DOHH2 (cell line): Measurements from ENCODE around the gene GLIPR2.

ENCODE experiments used
- H3F3A ChIP-seq: fragments of 200-600 bp; sonication (generic), shearing (Covaris generic); 2 replicates; pipeline ENCODE4 v1.6.0; 2016; ENCODE audit warnings: antibody characterized with exemption, mild to moderate bottlenecking; ENCODE audit not compliant: control insufficient read depth, insufficient read depth
- H3K27ac ChIP-seq: fragments of 200-600 bp; sonication (generic); 2 replicates; pipeline ENCODE4 v1.5.1; 2014; ENCODE audit warnings: low read depth, mild to moderate bottlenecking, low read length, moderate library complexity
- H3K27me3 ChIP-seq: fragments of 200-600 bp; sonication (generic); 2 replicates; pipeline ENCODE4 v1.6.1; 2014; ENCODE audit warnings: mild to moderate bottlenecking, low read length, mixed read lengths; ENCODE audit not compliant: control insufficient read depth
- H3K36me3 ChIP-seq: fragments of 200-600 bp; sonication (generic); 2 replicates; pipeline ENCODE4 v1.6.1; 2014; ENCODE audit warnings: mild to moderate bottlenecking, low read length, moderate library complexity, mixed read lengths; ENCODE audit not compliant: control insufficient read depth
- H3K4me1 ChIP-seq: fragments of 200-600 bp; sonication (generic); 2 replicates; pipeline ENCODE4 v1.6.1; 2014; ENCODE audit warnings: mild to moderate bottlenecking, low read length, mixed read lengths; ENCODE audit not compliant: control insufficient read depth
- H3K4me2 ChIP-seq: fragments of 200-600 bp; sonication (generic); 2 replicates; pipeline ENCODE4 v1.6.0; 2014; ENCODE audit warnings: mild to moderate bottlenecking, low read length, moderate library complexity
- H3K4me3 ChIP-seq: fragments of 200-600 bp; sonication (generic); 2 replicates; pipeline ENCODE4 v1.5.1; 2014; ENCODE audit warnings: mild to moderate bottlenecking, low read length, mixed read lengths
- H3K79me2 ChIP-seq: fragments of 200-600 bp; sonication (generic); 2 replicates; pipeline ENCODE4 v1.6.1; 2014; ENCODE audit warnings: mild to moderate bottlenecking, low read length, mixed read lengths; ENCODE audit not compliant: control insufficient read depth
- H3K9me2 ChIP-seq: fragments of 200-600 bp; sonication (generic); replicated peaks from 2 replicates; pipeline ENCODE4 v1.6.1; 2014; ENCODE audit warnings: mild to moderate bottlenecking, low read length, mixed read lengths; ENCODE audit not compliant: control insufficient read depth
- H3K9me3 ChIP-seq: fragments of 200-600 bp; sonication (generic); 2 replicates; pipeline ENCODE4 v1.6.1; 2014; ENCODE audit warnings: antibody characterized with exemption, low read length, mixed read lengths; ENCODE audit not compliant: control insufficient read depth, insufficient read depth
- H4K20me1 ChIP-seq: fragments of 200-600 bp; sonication (generic); 2 replicates; pipeline ENCODE4 v1.6.0; 2014; ENCODE audit warnings: low read depth, mild to moderate bottlenecking, antibody characterized with exemption, low read length, moderate library complexity; ENCODE audit not compliant: control insufficient read depth, insufficient read depth
- CTCF ChIP-seq: fragments of 200-600 bp; sonication (generic); IDR thresholded peaks from one replicate; pipeline ENCODE4 v1.5.1; 2014; ENCODE audit warnings: antibody characterized with exemption, mild to moderate bottlenecking, low read depth, low read length; ENCODE audit not compliant: poor library complexity, severe bottlenecking
- EZH2phosphoT487 ChIP-seq: fragments of 200-600 bp; sonication (generic); IDR thresholded peaks from 2 replicates; pipeline ENCODE4 v1.6.1; 2017; ENCODE audit warnings: borderline replicate concordance, mild to moderate bottlenecking, antibody characterized with exemption, low read length, moderate library complexity, mixed read lengths

The GLIPR2 gene

GRCh38 chr9:36110434-36110833 is 26.1 kb upstream of the GLIPR2 start:
- Histone ChIP-seq H3K79me2 (no peaks in the 10 kb centered on the region), H3K9me3 (no peaks in the 10 kb centered on the region), H3K4me1 (no peaks in the 10 kb centered on the region), H3F3A (no peaks in the 10 kb centered on the region), H3K27me3 (no peaks in the 10 kb centered on the region), H3K4me2 (no peak overlapping the region), H3K27ac (no peak overlapping the region), H3K4me3 (no peak overlapping the region), H3K36me3 (no peaks in the 10 kb centered on the region), H4K20me1 (no peaks in the 10 kb centered on the region), H3K9me2 (no peaks in the 10 kb centered on the region)
- no peak for TF ChIP-seq EZH2phosphoT487
- TF ChIP-seq CTCF = no peak

GRCh38 chr9:36112516-36112915 is 24.0 kb upstream of the GLIPR2 start:
- no peaks in the 10 kb centered on the region for H3F3A ChIP-seq
- H3K27ac ChIP-seq = no peak overlapping the region
- H3K4me2 ChIP-seq = no peak overlapping the region
- H3K79me2 ChIP-seq = no peaks in the 10 kb centered on the region
- no peaks in the 10 kb centered on the region for H4K20me1 ChIP-seq
- H3K36me3 ChIP-seq = no peaks in the 10 kb centered on the region
- no peak for TF ChIP-seq EZH2phosphoT487
- TF ChIP-seq CTCF = no peak
- no peaks in the 10 kb centered on the region for H3K4me1 ChIP-seq
- no peaks in the 10 kb centered on the region for H3K9me3 ChIP-seq
- H3K9me2 ChIP-seq = no peaks in the 10 kb centered on the region
- H3K4me3 ChIP-seq = no peak overlapping the region
- H3K27me3 ChIP-seq = no peaks in the 10 kb centered on the region

GRCh38 chr9:36113999-36114398 is 22.5 kb upstream of the GLIPR2 start:
- Histone ChIP-seq H3F3A (no peaks in the 10 kb centered on the region), H3K4me2 (no peak overlapping the region), H4K20me1 (no peaks in the 10 kb centered on the region), H3K4me1 (no peaks in the 10 kb centered on the region), H3K4me3 (no peak overlapping the region), H3K79me2 (no peaks in the 10 kb centered on the region), H3K36me3 (no peaks in the 10 kb centered on the region), H3K27ac (no peak overlapping the region), H3K9me2 (no peaks in the 10 kb centered on the region), H3K27me3 (no peaks in the 10 kb centered on the region), H3K9me3 (no peaks in the 10 kb centered on the region)
- no peak for TF ChIP-seq EZH2phosphoT487
- TF ChIP-seq CTCF = no peak

- no peak for TF ChIP-seq CTCF
- TF ChIP-seq EZH2phosphoT487 = no peak
These were observed 19.9 kb upstream of the GLIPR2 start for GRCh38 chr9:36116593-36116992.

More at GRCh38 chr9:36116593-36116992, 19.9 kb upstream of the GLIPR2 start:
- Histone ChIP-seq H3K27ac (no peak overlapping the region), H3F3A (no peaks in the 10 kb centered on the region), H3K9me2 (no peaks in the 10 kb centered on the region), H4K20me1 (no peaks in the 10 kb centered on the region), H3K27me3 (no peaks in the 10 kb centered on the region), H3K9me3 (no peaks in the 10 kb centered on the region), H3K4me1 (no peaks in the 10 kb centered on the region), H3K79me2 (no peaks in the 10 kb centered on the region), H3K4me3 (no peak overlapping the region), H3K36me3 (no peaks in the 10 kb centered on the region), H3K4me2 (no peak overlapping the region)
